HepG2 (cell line): Measurements from ENCODE around the gene GCDH. TPM values are rescaled to one million over a fixed set of nuclear protein-coding genes. Genes with fewer than 3 reads are reported as not detected.

Source experiments
- AFF4 ChIP-seq: sonication (generic); formaldehyde crosslinking; IDR thresholded peaks from 2 replicates; pipeline ENCODE4 v1.4.0; 2020; ENCODE audit warnings: missing genetic modification reagents
- ARNTL ChIP-seq: sonication (generic); formaldehyde crosslinking; IDR thresholded peaks from 2 replicates; pipeline ENCODE4 v1.4.0; 2020; ENCODE audit warnings: mild to moderate bottlenecking, missing genetic modification reagents
- ATAD3A ChIP-seq: sonication (generic); formaldehyde crosslinking; IDR thresholded peaks from 2 replicates; pipeline ENCODE4 v1.4.0; 2020; ENCODE audit warnings: missing genetic modification reagents
- GATAD1 ChIP-seq: IDR thresholded peaks from 2 replicates; pipeline ENCODE4 v1.6.1; 2016; ENCODE audit warnings: missing genetic modification reagents, missing compliant biosample characterization
- HNRNPLL ChIP-seq: fragments of 200-400 bp; formaldehyde crosslinking; IDR thresholded peaks from 2 replicates; pipeline ENCODE4 v1.6.1; 2017; ENCODE audit warnings: mild to moderate bottlenecking, low read depth, low read length; ENCODE audit not compliant: poor library complexity, severe bottlenecking
- KLF12 ChIP-seq: sonication (generic); formaldehyde crosslinking; IDR thresholded peaks from 2 replicates; pipeline ENCODE4 v1.4.0; 2020; ENCODE audit warnings: missing genetic modification reagents, borderline replicate concordance
- PHF21A ChIP-seq: sonication (generic); formaldehyde crosslinking; IDR thresholded peaks from 2 replicates; pipeline ENCODE4 v1.5.0; 2020; ENCODE audit warnings: mild to moderate bottlenecking, missing genetic modification reagents
- RFX1 ChIP-seq: fragments of 450-650 bp; IDR thresholded peaks from 2 replicates; pipeline ENCODE4 v1.6.1; 2017
- SMARCC2 ChIP-seq: fragments of 450-650 bp; IDR thresholded peaks from 2 replicates; pipeline ENCODE4 v1.6.1; 2017; ENCODE audit warnings: antibody characterized with exemption, mild to moderate bottlenecking
- SNAPC2 ChIP-seq: sonication (generic); formaldehyde crosslinking; IDR thresholded peaks from 2 replicates; pipeline ENCODE4 v1.8.1; 2022; ENCODE audit warnings: mild to moderate bottlenecking, missing genetic modification reagents
- SP4 ChIP-seq: sonication (generic); formaldehyde crosslinking; IDR thresholded peaks from 2 replicates; pipeline ENCODE4 v1.8.1; 2023; ENCODE audit warnings: mild to moderate bottlenecking, missing genetic modification reagents
- SRY ChIP-seq: sonication (generic); formaldehyde crosslinking; IDR thresholded peaks from 2 replicates; pipeline ENCODE4 v1.8.0; 2022; ENCODE audit warnings: mild to moderate bottlenecking, missing genetic modification reagents
- TAF1 ChIP-seq: sonication (generic); formaldehyde crosslinking; IDR thresholded peaks from 2 replicates; pipeline ENCODE4 v1.4.0; 2020; ENCODE audit warnings: missing genetic modification reagents
- ZNF468 ChIP-seq: sonication (generic); formaldehyde crosslinking; IDR thresholded peaks from 2 replicates; pipeline ENCODE4 v1.8.0; 2022; ENCODE audit warnings: mild to moderate bottlenecking, moderate library complexity, missing genetic modification reagents
- ZNF580 ChIP-seq: IDR thresholded peaks from 2 replicates; pipeline ENCODE4 v1.6.1; 2016; ENCODE audit warnings: low read depth, borderline replicate concordance
- ZSCAN31 ChIP-seq: sonication (generic); formaldehyde crosslinking; IDR thresholded peaks from 2 replicates; pipeline ENCODE4 v1.5.0; 2020; ENCODE audit warnings: low read depth, mild to moderate bottlenecking, missing genetic modification reagents
- polyA plus RNA-seq, 8 experiments: library from polyadenylated mRNA; depleted of rRNA in 3 of 8; stranded (reverse) in 7 of 8; unstranded in 1 of 8; fragments of >200 nt; fragmentation: Illumina TruSeq in 4 of 8; extraction: Trizol in 4 of 8; gene quantifications; 2 replicates each; pipeline versions ENCODE4 v1.2.1 to v1.2.3, GENCODE V29; 2011 to 2016; ENCODE audit warnings: low read depth in 4 of 8, missing spikeins in 1 of 8, mixed read lengths in 1 of 8; ENCODE audit not compliant: insufficient read depth in 1 of 8
- total RNA-seq, 5 experiments: library from RNA; depleted of rRNA; stranded (reverse); fragments of >200 nt; fragmentation: Illumina TruSeq; extraction: Trizol; gene quantifications; 2 replicates each; pipeline ENCODE4 v1.2.3, GENCODE V29; 2016; ENCODE audit warnings: low read depth in 1 of 5
- TF ChIP-seq, protein P1 (sequence below): sonication (generic); formaldehyde crosslinking; IDR thresholded peaks from 2 replicates; pipeline ENCODE4 v1.5.1; 2020; ENCODE audit warnings: mild to moderate bottlenecking, missing genetic modification reagents, moderate library complexity
- TF ChIP-seq, protein P2 (sequence below): IDR thresholded peaks from 2 replicates; pipeline ENCODE4 v1.6.1; 2016
- TF ChIP-seq, protein P3 (sequence below): sonication (generic); formaldehyde crosslinking; IDR thresholded peaks from 2 replicates; pipeline ENCODE4 v1.5.1; 2020; ENCODE audit warnings: missing genetic modification reagents, mild to moderate bottlenecking, borderline replicate concordance

The GCDH gene
- total and polyA plus RNA-seq, 2 of the 13 experiments (the other 11 are each of a cell fraction or from before 2014, with no cell fraction given), result 15.1 to 38.0 TPM

DNA sequence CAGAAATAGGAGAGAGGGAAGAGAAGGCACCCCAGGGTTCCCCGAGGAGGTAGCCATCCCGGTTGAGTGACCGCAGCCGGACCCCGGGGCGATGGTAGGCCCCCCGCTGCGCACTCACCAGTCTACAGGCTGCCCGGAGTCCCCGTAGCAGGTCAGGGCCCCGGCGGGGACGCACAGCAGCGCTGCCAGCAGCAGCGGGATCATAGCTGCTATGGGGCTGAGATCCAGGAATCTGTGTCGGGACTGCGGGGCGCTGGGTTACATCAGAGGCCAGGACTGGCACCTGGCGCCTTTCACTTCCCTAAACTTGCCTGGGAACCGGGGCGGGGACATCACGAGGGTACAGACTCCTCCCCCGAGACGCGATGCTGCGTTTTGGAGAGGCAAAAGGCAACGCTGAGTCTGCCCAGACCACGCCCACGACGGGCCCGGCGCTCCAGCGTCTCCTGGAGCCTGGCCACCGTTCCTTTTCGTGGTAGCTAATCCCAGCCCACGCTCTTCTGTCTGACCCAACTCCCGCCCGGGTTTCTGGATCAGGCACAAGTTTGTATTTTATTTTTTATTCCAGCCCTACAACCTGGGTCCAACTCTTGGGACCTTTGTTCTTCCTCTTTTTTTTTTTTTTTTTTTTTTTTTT, 9.7 kb upstream of the GCDH start, which contains the start of gene DNASE2 (continued):
- TF ChIP-seq RFX1, result no peak
- no peak for TF ChIP-seq PHF21A (CRISPR knock-in tag)
- TF ChIP-seq, protein P1, sequence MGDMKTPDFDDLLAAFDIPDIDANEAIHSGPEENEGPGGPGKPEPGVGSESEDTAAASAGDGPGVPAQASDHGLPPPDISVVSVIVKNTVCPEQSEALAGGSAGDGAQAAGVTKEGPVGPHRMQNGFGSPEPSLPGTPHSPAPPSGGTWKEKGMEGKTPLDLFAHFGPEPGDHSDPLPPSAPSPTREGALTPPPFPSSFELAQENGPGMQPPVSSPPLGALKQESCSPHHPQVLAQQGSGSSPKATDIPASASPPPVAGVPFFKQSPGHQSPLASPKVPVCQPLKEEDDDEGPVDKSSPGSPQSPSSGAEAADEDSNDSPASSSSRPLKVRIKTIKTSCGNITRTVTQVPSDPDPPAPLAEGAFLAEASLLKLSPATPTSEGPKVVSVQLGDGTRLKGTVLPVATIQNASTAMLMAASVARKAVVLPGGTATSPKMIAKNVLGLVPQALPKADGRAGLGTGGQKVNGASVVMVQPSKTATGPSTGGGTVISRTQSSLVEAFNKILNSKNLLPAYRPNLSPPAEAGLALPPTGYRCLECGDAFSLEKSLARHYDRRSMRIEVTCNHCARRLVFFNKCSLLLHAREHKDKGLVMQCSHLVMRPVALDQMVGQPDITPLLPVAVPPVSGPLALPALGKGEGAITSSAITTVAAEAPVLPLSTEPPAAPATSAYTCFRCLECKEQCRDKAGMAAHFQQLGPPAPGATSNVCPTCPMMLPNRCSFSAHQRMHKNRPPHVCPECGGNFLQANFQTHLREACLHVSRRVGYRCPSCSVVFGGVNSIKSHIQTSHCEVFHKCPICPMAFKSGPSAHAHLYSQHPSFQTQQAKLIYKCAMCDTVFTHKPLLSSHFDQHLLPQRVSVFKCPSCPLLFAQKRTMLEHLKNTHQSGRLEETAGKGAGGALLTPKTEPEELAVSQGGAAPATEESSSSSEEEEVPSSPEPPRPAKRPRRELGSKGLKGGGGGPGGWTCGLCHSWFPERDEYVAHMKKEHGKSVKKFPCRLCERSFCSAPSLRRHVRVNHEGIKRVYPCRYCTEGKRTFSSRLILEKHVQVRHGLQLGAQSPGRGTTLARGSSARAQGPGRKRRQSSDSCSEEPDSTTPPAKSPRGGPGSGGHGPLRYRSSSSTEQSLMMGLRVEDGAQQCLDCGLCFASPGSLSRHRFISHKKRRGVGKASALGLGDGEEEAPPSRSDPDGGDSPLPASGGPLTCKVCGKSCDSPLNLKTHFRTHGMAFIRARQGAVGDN (CRISPR knock-in tag), result peak; percentile 68
- TF ChIP-seq, protein P2, sequence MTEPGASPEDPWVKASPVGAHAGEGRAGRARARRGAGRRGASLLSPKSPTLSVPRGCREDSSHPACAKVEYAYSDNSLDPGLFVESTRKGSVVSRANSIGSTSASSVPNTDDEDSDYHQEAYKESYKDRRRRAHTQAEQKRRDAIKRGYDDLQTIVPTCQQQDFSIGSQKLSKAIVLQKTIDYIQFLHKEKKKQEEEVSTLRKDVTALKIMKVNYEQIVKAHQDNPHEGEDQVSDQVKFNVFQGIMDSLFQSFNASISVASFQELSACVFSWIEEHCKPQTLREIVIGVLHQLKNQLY, result no peak
- TF ChIP-seq SP4, result 0 out of 2 replicates have a peak, but pooled peaks have one; percentile 27
- TF ChIP-seq TAF1 (CRISPR knock-in tag), result no peak
- TF ChIP-seq SRY (CRISPR knock-in tag), result no peak
- TF ChIP-seq AFF4 (CRISPR knock-in tag), result no peak
- TF ChIP-seq GATAD1 (CRISPR knock-in tag), result no peak
- TF ChIP-seq, protein P3, sequence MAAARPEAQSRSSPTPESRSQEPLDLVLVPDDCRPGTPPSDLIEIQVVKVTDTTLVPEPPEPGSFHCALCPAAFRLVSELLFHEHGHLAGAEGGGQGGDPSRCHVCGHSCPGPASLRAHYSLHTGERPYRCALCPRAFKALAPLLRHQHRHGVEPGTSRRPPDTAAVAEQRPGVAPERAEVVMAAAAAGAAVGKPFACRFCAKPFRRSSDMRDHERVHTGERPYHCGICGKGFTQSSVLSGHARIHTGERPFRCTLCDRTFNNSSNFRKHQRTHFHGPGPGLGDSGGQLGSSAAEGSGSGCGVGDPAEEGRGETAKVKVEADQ (CRISPR knock-in tag), result no peak
- TF ChIP-seq ZNF580 (CRISPR knock-in tag), result peak; percentile 42; the same call in 1 of the 2 replicates
- no peak for TF ChIP-seq SMARCC2
- no peak for TF ChIP-seq ARNTL (CRISPR knock-in tag)
- TF ChIP-seq ZNF468 (CRISPR knock-in tag), result no peak
- no peak for TF ChIP-seq ZSCAN31 (CRISPR knock-in tag)
- no peak for TF ChIP-seq KLF12 (CRISPR knock-in tag)
- no peak for TF ChIP-seq SNAPC2
- TF ChIP-seq HNRNPLL, result peak; percentile 53
- no peak for TF ChIP-seq ATAD3A
